Retina (tissue), 1 donor: ENCODE results near the gene C10orf105.

Experiments used
- DNase-seq: peaks from one replicate; pipeline ENCODE4 v3.0.0-alpha.2; 2016

C10orf105 gene

DNA sequence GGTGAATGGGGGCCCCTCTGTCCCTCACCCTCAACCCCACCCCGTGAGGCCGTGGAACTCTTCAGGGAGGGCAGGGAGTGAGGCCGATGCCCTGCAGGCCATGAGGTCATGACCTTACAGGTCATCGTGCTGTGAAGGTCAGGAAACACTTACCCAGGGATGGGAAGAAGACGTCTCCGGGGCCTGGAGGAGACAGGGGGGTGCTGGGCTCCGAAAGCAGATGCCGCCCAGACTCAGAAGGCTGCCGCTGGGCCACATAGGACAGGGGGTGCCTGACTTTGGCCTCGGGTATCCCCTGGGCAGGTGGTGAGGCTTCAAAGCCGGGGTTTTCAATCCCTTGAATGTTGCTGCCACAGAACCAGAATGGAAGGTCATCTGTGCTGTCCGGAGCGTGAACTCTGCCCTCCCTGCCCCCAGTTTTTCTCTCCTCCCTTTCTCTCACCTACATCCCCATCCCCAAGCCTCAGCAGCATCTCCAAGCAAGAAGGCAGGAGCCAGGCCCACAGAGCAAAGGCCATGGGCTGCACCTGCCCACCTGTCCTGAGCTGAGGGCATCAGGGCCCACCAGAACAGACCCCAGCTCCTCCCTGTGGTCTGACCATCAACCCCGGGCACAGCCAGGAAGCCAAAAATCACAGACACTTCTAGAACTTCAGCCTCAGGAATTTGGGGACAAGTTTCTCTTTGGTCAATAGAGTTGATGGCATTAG lies 32.1 kb upstream of the C10orf105 start:
- DNase-seq = no peak

DNA sequence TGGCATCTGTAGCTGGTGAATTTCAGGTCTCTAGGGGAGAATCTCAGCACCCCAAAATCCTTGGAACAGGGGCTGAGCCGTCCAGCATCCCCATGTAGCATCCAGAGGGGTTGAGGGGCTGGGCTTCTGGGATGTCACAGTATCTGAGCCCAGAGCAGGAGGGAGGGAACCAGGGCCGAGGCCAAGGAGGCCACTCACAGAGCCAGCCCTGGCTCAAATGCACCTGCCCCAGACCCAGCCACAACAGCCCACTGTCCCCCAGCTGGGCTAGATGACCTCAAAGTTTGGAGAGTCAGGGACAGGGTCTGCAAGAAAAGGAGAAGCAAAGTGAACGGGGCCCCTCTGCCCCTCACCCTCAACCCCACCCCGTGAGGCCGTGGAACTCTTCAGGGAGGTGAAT lies 31.4 kb upstream of the C10orf105 start:
- DNase-seq = no peak

DNA sequence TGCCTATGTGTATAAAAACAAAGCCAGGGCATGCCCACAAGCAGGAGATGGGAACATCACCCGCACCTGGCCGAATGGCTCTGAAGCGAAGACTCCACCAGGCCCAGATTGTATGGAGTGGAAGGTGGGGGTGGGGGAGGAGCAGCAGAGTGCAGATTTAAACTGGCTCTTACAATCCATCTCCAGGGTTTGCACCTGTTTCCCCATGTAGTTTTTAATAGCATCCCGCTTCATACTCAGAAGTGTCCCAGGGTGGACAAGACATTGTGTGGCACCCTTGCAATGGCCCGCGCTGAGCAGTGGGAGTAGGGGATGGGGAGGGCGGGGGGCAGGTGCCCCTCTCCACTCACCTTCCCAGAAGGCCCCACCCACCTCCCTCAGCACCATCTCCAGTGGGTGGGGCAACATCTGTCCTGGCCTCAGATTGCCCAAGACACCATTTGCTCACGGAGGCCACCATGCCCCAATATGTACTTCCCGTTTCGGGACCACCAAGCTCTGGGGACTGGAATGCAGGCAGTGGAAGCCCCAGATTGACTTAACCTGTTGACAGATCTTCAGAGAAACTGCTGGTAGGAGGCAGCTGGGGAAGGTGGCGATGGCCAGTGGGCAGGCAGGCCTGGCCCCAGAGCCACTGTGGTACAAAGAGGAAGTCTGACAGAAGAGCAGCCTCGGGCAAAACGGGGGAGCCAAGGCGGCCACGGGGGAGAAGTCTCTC lies 30.7 kb upstream of the C10orf105 start:
- DNase-seq = no peak

DNA sequence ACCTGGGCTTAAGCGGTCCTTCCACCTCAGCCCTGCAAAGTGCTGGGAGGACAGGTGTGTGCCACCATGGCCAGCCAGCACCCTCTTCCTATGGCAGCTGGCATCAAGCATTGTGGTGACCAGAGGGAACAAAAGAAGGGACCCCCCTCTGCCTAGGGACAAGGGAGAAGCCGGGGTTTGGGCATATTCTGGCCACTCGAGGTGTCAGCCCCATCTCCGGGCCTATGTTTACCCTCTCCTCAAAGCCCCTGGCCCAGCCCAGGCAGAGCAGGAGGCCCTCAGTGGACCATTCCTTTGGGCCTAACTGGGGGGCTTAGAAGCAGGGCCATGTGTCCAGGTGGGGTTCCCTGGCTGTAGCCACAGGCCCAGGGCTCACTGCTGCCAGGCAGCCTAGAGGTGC lies 29.8 kb upstream of the C10orf105 start:
- DNase-seq = no peak

DNA sequence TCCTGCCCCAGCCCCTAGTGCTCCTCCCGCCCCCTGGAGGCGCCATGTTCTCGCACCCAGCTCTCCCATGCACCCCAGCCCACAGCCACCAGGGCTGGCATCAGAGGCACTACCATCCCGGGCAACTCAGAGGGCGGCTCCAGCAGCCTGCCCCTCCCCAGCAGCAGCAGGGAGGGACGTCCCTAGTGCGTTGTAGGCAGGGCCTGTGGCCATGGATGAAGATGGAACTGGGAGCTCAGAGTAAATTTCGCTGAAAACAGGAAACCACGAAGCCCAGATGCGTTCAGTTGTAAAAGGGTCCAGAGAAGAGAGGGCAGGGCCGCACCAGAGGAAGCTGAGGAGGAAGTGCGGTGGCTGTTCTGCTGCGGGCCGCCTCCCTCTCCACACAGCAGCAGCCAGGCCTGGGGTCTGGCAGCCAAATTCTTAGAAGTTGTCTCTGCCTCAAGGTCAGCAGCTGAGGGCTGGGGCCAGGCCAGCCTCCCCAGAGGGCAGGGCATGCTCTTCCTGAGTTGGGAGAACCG lies 29.2 kb upstream of the C10orf105 start:
- DNase-seq = no peak

DNA sequence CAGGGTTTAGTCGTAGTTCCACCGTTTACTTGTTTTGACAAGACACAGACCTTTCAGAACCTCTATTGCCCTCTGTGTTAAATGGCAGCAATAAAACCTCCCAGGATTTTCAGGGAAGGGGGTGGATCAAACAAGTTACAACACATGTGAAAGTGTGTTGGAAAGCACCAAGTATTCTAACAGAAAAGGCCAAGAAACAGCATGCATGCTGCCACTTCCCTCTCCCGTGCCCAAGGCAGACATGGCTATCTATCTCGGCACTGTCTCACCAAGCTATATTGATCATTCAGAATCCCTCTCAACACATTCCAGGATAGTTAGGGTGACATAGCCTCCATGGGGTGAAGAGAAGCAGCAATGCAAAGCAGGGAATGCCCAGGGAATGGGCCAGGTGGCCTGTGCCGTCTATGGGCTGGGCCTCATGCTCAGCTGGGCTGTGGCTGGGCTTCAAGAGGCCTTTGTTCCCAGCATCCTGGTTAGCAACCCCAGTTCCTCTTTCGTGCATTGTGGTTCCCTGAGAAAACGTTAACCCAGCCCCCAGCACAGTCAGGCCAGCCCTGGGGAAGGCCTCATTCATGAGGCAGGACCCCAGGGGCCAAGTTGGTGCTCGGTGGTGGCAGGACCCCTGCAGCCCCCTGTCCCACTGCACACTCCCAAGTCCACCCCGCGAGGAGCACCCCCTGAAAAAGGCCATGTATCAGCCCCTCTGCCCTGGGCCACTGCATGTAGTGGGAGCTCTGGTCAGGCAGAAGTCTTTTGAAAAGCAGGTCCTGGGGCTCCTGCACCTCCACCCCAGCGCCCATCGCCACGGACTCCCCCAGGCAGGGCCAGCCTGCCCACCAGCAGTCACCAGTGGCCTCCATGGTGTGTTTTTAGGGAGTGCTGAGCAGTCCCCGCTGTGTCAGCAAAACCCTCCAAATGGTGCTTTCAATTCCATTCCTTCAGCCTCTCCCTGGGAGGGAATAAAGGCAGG lies 28.3 kb upstream of the C10orf105 start:
- DNase-seq = no peak

DNA sequence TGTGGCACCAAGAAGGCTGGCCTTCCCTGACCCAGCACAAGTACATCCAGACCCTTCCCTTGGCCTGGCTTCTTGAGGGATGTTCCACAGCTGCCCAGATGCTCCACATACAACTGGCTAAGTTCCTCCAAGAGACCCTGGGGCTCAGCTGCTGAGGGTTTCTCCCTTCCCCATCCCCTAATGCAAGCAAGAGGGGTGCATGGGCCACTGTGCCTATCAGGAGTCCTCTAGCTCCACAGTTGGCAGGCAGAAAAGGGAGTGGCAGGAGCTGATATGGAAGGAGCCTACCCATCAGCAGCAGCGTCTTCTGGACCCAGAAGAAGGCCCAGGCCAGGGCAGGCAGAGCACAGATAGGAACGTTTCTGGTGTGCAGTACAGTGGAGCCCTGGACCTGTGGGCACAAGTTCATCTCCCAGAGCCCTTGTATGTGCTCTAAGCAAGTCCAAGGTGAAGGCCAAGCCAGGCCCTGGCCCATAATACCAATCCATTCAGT lies 27.5 kb upstream of the C10orf105 start:
- no peak for DNase-seq

DNA sequence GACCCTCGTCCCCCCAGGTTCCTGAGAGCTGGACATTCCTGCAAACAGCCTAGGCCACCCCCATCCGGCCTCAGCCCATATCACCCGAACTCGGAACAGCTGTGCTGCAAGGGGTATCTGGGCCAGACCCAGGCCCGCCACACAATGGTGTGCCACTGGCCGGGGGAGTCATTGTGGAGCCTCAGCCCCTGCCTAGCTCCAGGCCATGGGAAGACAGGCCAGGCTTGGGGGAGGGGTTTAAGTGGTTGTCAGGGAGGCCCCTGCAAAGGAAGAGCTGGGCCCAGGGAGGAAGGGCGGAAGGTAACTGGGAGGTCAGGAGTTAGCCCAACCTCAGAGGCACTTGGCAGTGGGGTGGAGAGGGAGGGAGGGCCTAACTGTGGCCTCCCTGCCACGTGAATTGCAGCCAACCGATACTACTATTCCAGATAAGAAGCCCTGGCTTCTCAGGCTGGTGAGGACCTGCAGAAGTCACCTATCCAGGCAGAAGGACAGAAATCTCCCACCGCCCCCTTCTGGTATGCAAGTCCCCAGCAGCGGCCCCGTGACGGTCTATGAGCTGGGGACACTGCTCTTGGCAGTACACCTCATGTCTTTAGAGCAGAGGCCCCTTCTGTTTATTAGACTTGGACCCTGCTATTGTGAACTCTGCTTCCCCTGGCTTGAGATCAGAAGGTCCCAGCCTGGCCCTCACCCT lies 26.9 kb upstream of the C10orf105 start:
- DNase-seq = no peak

DNA sequence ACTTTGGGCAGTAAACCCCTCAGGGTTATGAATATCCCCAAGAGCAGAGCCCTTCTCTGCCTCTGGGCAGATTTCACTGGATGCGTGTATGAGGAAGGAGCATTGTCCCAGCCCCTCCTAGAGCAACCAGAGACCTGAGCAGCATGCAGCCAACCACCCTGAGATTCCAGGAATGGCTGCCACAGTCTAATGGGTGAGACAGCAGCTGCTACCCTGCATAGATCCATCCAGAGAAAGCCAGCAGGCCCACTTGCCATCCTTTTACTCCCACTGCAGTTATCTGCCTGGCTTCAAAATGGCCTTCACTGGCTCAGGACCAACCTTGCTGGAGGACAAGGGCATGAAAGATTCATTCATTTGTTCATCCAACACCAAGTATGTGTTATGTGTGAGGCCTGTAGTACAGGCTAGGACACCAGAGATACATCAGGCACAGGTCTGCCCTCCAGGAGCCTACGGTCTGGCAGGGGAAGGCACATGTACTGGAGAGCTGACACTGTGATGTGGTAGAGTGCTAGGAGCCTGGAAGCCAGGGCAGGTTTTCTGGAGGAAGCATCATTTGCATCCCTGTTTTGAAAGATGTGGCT lies 26.2 kb upstream of the C10orf105 start:
- no peak for DNase-seq

DNA sequence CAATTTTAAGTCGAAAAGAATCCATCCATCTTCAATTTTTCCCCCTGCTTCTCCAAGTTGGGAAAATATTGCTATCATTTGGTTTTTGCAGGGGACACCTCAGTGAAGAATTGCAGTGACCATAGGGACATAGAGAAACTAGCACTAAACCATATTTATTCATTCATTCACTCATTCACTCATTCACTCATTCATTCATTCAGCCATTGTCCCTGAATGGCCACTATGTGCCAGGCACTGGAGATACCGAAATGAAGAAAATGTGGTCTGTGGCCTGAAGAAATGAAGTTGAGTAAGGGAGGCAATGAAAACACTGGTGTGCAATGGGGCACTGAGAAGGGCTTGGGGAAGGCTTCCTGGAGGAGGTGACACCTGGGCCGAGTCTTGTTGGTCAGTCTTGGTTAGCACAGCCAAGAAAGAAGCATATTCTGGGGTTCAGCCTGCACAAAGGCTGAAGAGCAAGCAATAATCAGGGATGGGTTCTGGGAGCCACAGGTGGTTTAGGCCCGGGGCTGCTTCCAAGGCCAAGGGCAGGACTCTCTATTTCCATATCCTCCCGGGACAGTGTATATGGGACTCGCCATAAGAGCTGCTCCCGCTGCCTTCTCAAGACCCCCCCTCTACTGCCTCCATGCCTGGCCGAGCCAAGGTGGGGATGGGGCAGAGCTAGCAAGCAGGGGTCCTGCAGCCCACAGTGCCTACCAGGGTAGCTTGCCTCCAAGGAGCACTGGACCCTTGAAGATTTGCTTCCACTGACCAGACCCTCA lies 25.5 kb upstream of the C10orf105 start:
- no peak for DNase-seq

DNA sequence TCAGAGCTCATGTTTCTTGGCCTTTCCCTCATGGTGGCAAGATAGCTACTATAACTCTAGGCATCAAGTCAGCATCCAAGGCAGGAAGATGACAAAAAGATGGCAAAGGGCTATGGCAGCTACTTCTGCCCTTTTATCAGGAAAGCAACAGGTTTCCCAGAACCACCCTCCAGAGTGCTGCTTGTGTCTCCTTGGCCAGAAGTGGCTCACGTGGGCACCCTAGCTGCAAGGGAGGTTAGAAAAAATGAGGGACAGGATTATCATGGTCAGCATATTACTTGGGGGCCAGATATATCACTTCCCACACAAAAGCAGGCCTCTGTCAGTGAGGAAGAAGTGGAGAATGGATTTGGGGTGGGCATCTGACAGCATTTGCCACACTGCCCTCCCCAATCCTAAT lies 24.3 kb upstream of the C10orf105 start:
- no peak for DNase-seq

DNA sequence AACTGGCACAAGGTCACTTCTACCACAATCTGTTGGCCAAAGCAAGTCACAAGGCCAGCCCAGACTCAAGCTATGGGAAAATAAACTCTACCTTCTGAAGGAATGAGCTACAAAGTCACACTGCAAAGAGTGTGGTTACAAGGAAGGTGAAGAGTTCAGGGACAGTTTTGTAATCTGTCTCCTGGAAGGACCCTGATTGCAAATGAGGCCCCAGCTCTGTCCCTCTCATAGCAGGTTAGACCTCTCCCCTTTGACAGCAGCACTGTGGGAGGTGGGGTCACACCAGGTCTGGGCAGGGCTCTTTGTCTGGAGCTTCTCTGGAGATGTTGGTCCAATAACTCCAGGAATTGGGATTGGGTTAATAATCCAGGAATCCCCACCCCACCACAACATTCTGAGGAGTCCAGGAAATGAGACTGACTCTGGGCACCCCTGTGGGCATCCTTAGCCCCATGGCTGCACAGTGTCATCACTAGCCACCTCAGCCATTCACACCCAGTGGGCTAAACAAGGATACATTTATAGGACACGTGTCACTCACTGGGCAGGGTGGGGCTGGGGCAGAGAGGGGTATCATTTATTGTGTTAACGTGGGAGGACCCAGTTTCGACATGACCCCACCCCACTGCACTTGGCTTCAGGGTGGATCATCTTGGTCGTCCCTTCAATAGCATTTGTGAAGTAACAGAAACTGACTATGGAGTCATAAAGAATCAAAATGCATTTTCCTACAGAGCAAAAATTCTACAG lies 23.7 kb upstream of the C10orf105 start:
- no peak for DNase-seq

DNA sequence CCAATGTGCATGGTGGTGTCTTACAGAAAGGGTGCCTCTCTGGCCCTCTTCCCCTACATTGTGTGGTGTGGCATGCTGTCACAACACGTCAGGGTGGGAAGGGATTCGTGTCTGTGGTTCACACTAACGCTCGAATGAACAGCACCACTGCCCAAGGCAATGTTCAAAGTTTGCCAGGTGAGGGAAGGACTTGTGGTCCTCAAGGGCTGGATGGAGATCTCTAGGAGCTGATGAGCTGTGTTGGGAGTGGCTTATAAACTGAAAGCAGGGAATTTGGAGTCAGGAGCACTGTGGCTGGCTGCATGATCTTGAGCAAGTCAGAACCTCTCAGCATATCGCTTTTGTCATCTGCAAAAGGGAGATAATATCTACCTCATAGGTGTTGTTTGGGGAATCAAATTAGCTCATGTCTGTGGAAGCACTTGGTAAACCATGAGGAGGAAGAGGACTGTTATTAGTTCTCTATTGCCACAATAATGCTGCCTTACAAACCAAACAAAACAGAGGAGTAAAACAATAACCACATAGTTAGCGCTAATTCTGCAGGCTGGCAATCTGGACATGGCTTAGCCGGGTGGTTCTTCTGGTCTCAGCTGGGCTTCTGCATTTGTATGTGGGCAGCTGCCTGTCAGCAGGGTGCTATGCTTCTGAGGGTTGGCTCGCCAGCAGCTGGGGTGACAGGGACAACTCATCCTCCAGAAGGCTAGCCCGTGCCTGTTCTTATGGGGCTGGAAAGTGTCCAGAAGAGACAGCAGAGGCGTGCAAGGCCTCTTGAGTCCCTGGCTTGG lies 22.9 kb upstream of the C10orf105 start:
- DNase-seq = no peak

DNA sequence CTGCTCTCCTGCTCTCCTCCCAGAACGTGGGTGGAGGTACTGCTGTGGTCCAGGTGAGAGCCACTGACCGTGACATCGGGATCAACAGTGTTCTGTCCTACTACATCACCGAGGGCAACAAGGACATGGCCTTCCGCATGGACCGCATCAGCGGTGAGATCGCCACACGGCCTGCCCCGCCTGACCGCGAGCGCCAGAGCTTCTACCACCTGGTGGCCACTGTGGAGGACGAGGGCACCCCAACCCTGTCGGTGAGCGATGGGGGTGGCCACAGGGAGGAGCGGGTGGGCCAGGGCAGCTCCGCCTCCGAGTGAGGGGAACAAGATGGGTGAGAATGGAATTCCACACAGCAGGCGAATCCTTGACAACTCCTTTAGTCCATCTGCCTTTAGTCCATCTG lies 22.1 kb upstream of the C10orf105 start:
- DNase-seq = no peak

DNA sequence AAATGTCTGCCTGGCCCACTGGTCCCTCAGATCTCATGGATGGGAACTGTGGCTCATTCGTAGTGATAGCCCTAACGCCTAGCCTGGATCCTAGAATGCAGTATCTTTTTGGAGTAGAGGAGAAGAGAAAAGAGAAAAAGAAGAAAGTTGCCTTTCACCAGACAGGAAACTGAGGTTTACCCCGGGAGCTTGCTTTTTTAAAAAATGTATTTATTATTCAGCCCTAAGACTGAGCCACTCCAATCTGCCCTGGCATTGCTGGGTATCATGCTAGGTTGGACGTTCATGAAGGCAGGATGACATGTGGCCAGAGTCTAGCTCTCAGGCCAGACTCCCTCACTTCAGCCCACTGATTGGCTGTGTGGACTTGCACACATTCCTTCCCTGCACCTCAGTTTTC lies 21.5 kb upstream of the C10orf105 start:
- DNase-seq = no peak

DNA sequence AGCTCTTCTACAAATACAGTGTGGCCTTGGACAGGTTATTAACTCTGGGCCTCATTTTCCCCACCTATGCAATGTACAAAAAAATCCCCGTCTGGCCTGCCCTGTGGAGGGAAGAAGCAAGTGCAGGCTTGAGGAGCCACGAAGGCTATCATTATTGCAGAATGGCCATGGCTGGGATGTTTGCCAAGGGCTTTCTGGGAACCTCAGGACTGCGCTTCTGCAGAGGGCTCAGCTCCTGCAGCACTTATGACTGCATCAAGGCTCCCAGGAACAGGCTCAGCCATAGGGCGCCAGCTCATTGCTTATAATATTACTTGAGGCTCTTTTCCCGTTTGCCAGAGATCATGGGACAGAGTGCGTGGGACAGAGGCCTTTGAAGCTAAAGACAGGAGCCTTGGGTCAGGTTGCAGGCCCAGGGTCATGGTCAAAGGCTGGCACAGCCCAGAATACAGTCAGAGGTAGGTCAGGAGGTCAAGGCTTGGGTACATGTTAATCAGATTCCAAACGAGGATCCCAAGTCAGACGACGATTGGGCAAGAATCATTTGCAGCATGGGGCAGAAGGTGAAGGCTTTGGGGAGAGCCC lies 20.6 kb upstream of the C10orf105 start:
- DNase-seq = no peak

DNA sequence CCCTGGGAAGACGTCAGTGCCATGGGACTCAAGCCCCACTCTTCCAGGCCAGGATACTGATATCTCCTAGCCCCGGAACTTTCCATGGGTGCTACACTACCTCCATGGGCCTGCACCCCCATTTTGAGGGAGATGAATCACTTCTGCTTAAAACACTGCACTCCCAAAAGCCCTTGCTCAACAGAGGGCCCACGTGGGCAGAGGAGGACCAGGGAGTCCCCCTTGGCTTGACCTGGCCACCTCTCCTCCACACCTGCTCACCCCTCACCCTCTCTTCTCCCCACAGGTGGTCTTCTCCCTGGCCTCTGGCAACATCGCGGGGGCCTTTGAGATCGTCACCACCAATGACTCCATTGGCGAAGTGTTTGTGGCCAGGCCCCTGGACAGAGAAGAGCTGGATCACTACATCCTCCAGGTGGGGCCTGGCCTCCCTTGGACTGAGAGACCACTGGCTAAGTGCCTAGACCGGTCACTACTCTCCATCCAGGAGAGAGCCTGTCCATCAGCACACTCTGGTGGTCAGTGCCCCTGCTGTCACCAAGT lies 19.9 kb upstream of the C10orf105 start:
- DNase-seq = no peak

DNA sequence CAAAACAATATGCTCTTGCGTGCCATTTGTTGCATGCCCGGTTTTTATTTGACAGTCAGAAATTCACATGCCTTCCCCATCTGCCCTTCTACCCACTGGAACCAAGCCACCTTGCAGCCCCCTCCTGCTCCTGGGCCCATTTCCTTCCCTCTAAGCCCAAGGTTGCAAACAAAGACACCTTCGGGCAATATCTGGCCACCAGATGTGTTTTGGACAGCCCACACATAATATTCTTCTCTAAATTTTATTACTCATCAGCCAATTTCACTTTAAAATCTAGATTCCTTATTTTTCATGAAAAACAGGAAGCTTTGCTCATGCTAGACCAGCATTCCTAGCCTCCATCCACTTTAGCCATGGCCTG lies 18.2 kb upstream of the C10orf105 start:
- DNase-seq = no peak
